Endothelial cell (in vitro differentiated cells): ENCODE data around the gene KCNH2. TPM values are rescaled to one million over a fixed set of nuclear protein-coding genes. Genes with fewer than 3 reads are reported as not detected.
A peak's percentile ranks its signal among the peaks of the same experiment; 100 is the strongest.

Experiments
- DNase-seq: peaks from one replicate; pipeline ENCODE4 v3.0.0; 2021; ENCODE audit warnings: low spot score
- H3K27ac Mint-ChIP-seq: one replicate; pipeline ENCODE4 v1.8.0; 2021; ENCODE audit warnings: mixed read lengths, inconsistent platforms; ENCODE audit not compliant: unreplicated experiment
- H3K27me3 Mint-ChIP-seq: one replicate; pipeline ENCODE4 v1.8.0; 2021; ENCODE audit warnings: mild to moderate bottlenecking, moderate library complexity, mixed read lengths, inconsistent platforms; ENCODE audit not compliant: unreplicated experiment
- H3K36me3 Mint-ChIP-seq: one replicate; pipeline ENCODE4 v1.8.0; 2021; ENCODE audit warnings: mild to moderate bottlenecking, low read depth, mixed read lengths, inconsistent platforms; ENCODE audit not compliant: unreplicated experiment
- H3K4me1 Mint-ChIP-seq: one replicate; pipeline ENCODE4 v1.8.0; 2021; ENCODE audit warnings: mild to moderate bottlenecking, mixed read lengths, inconsistent platforms; ENCODE audit not compliant: unreplicated experiment
- H3K4me3 Mint-ChIP-seq: one replicate; pipeline ENCODE4 v1.8.0; 2021; ENCODE audit warnings: mild to moderate bottlenecking, mixed read lengths, inconsistent platforms; ENCODE audit not compliant: unreplicated experiment
- H3K9me3 Mint-ChIP-seq: one replicate; pipeline ENCODE4 v1.8.0; 2021; ENCODE audit warnings: mixed read lengths, inconsistent platforms; ENCODE audit not compliant: unreplicated experiment
- CTCF ChIP-seq: fragments of 200-600 bp; sonication (generic); IDR thresholded peaks from one replicate; pipeline ENCODE4 v1.5.0; 2021; ENCODE audit warnings: antibody characterized with exemption; ENCODE audit not compliant: unreplicated experiment
- total RNA-seq: library from RNA; stranded (reverse); fragmentation: NEBNext Ultra II Directional; extraction: Animal tissue kit (Norgen Biotek cat#: 25700); gene quantifications from one replicate; pipeline ENCODE4 v1.2.1, GENCODE V29; 2021; ENCODE audit not compliant: unreplicated experiment

KCNH2 gene
- total RNA-seq, 1 donor from 2014 or later, result 3.4 TPM

DNA sequence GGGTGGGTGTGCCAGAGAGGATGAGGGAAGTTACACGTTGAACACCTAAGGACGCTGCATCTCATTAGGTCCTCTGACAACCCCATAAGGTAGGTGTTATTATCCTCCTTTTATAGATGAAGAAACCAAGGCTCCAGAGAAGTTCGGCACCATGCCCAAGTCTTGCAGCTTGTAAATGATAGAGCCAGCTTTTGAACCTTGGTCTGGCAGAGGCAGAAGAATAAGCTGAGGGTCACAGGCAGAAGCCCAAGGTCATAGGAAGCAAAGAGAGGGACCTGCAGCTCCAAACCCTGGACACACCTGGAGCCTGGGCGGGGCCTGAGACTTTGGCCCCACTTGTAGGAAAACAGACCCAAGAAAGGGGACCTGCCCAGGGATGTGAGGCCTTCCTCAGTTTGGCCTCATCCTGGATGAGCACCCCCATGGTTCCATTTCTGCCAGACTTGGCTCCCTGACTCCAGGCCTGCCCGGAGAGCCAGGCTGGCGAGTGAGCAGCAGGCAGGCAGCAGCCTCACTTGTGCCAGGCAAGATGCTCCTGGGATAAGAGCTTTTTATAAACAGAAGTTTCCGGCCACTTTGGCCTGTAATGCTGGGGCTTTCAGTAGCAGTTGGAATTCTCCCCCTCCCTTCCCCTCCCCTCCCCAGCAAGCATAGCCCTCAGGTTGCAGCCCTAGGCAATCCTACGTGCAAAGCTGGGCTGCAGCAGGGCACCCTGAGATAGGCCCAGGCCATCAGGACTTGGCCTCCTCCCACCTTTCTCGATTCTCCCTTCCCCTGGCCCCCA is 2.4 kb downstream of the KCNH2 start:
- peak overlapping the region; percentile 31 for H3K4me3 Mint-ChIP-seq
- TF ChIP-seq CTCF, result no peak
- no peak for DNase-seq
- H3K27ac Mint-ChIP-seq, result no peak overlapping the region
- peaks cover 12% of the 10 kb centered on the region for H3K36me3 Mint-ChIP-seq
- peaks cover 13% of the 10 kb centered on the region for H3K4me1 Mint-ChIP-seq
- peaks cover 38% of the 10 kb centered on the region for H3K27me3 Mint-ChIP-seq
- no peaks in the 10 kb centered on the region for H3K9me3 Mint-ChIP-seq

DNA sequence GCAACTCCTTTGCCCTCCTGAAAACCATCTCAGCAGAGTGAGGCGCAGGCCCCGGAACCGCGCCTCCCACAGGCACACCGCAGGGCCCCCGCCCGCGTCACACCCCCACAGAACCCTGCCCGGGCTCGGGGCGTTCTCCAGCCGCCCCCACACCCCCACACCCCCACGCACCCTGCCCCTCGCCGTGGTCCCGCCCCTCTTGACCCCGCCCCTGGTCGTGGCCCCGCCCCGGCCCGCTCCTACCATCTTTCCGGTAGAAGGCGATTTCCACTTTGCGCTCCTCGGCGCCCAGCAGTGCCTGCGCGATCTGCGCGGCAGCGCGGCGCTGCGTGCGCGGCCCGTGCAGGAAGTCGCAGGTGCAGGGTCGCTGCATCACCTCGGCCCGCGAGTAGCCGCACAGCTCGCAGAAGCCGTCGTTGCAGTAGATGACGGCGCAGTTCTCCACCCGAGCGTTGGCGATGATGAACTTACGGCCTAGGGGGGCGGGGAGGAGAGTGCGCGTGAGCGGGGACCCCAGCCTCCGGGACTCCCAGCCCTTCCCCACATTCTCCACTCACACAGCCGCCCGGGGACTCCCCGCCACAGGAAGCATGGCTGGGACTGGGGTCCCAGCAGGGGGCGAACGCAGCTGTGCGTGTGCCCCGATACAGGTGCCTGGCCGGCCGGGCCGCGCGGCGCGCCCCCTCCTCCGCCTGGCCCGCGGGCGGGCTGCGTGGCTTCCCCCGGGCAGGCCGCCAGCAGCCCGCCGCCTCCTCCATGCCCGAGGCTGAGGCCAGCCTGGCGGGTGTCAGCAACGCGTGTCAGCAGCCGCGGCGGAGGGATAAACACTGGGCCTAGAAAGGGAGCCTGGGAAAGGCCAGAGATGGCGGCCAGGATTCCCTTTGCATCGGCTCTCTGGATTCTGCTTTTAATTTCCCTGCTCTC is 3.4 kb downstream of the KCNH2 start:
- H3K27ac Mint-ChIP-seq, result no peak overlapping the region
- peak; percentile 36 for DNase-seq
- H3K27me3 Mint-ChIP-seq, result peaks cover 40% of the 10 kb centered on the region
- H3K4me1 Mint-ChIP-seq, result peaks cover 13% of the 10 kb centered on the region
- peak overlapping the region; percentile 47 for H3K4me3 Mint-ChIP-seq
- peak; percentile 50 for TF ChIP-seq CTCF
- H3K36me3 Mint-ChIP-seq, result peaks cover 12% of the 10 kb centered on the region
- H3K9me3 Mint-ChIP-seq, result no peaks in the 10 kb centered on the region

DNA sequence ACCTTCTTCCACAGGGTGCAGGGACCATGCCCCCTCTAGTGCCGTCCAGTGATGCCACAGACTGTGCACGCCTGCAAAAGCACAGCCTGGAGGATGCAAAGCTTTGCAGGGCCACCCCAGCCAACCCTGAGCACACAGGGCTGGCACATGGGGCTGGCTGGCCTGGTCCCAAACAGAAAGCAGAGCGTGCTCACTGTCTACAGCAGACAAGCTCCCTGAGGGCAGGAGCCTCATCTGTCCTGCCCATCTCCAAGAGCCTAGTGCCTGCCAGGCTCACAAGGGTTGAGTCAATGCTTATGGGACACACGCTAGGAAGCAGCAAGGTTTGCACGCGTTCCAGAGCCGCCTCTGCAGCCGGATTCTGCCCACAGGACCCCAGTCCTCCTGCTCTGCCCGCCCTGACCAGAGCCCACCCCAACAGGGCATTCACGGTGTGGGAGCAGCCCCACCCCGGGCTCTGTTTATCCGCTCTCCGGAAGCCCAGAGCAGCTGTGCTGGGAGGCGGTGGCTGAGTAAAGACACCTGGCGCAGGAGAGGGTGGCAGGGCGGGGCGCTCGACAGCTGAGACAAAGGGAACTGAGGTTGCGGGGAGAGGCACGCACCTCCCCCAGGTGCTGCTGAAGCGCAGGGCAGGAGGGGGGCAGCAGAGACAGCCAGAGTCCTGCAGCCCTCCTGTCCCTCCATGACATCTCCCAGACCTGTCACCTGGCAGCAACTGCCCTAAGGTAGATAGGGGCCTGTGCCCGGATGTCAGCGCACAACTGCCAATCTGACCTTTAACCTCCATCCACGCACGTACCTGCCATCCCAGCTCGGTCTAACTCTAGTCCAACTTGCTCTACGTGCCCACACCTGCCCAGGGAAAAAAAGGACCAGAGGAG is 4.3 kb downstream of the KCNH2 start:
- H3K27me3 Mint-ChIP-seq, result peaks cover 41% of the 10 kb centered on the region
- peaks cover 12% of the 10 kb centered on the region for H3K4me1 Mint-ChIP-seq
- no peaks in the 10 kb centered on the region for H3K9me3 Mint-ChIP-seq
- H3K4me3 Mint-ChIP-seq, result peak overlapping the region; percentile 47
- peaks cover 12% of the 10 kb centered on the region for H3K36me3 Mint-ChIP-seq
- no peak overlapping the region for H3K27ac Mint-ChIP-seq
- no peak for DNase-seq
- TF ChIP-seq CTCF, result no peak

- H3K9me3 Mint-ChIP-seq, result no peaks in the 10 kb centered on the region
- TF ChIP-seq CTCF, result no peak
- H3K36me3 Mint-ChIP-seq, result peaks cover 12% of the 10 kb centered on the region
- H3K27ac Mint-ChIP-seq, result no peak overlapping the region
- H3K27me3 Mint-ChIP-seq, result peaks cover 40% of the 10 kb centered on the region
- H3K4me3 Mint-ChIP-seq, result no peak overlapping the region
- no peak for DNase-seq
- H3K4me1 Mint-ChIP-seq, result peaks cover 8% of the 10 kb centered on the region
Observed at GRCh38 chr7:150972741-150973140, 5.4 kb downstream of the KCNH2 start.
